Fibroblast of the aortic adventitia (primary cell): Measurements from ENCODE around the gene ABR. TPM values are rescaled to one million over a fixed set of nuclear protein-coding genes. Genes with fewer than 3 reads are reported as not detected.
"Not testable (repeated sequence)": the region's sequence is repeated elsewhere in the genome, so short reads cannot be mapped to it uniquely, and the experiment has no call there.

ENCODE experiments used
- DNase-seq: peaks from one replicate; pipeline ENCODE4 v3.0.0-alpha.2; 2010; ENCODE audit warnings: low read depth
- H3K4me3 ChIP-seq: 2 replicates; pipeline ENCODE4 v1.5.1; 2011; ENCODE audit warnings: low read depth, mild to moderate bottlenecking, control low read depth, low read length, moderate library complexity
- total RNA-seq: library from RNA; depleted of rRNA; stranded (reverse); fragments of >200 nt; gene quantifications from 2 replicates; pipeline ENCODE4 v1.2.3, GENCODE V29; 2012; ENCODE audit warnings: low replicate concordance
- TF ChIP-seq, protein P1 (sequence below): IDR thresholded peaks from 2 replicates; pipeline ENCODE4 v1.5.1; 2011; ENCODE audit warnings: mild to moderate bottlenecking, low read length, control low read depth, inconsistent platforms; ENCODE audit not compliant: insufficient read depth

ABR gene
- total RNA-seq, 1 donor, result 76.8 TPM

DNA sequence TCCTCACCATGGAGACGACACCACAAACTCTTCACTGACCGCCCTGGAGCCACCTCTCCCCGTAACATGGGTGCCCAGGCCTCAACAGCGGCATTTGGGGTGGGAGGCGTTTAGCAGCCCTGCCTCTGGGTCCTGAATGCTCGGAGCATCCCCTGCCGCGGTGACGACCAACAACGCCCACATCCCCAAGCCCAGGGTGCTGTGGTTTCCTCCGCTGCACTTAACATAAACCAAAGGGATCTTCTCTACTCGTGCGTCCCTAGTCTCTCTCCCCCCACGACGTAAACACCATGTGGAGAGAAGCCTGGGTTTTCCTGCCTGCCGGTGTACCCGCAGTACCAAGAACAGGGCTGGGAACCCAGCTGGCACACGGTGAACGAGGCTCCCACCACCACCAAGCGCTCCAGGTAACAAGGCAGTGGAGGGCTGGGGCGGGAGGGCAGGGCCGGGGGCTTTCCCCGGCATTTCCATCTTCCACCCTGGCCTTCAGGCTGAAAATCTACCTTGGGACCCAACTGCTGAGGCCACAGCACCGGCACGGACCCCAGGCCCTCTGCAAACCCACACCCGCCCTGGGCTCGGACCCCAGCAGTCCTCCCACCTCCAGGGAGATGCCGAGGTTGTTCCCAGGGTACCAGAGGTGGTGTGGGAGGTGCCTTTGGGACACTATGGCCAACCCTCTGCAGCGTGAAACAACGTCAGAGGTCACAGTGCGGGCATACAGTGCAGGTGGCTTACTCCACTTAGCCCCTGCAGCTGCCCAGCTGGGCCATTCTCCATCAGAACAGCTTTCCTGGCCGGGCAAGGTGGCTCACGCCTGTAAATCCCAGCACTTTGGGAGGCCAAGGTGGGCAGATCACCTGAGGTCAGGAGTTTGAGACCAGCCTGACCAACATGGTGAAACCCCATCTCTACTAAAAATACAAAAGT, 128.5 kb downstream of the ABR start:
- H3K4me3 ChIP-seq, result no peak overlapping the region
- no peak for DNase-seq
- TF ChIP-seq, protein P1, sequence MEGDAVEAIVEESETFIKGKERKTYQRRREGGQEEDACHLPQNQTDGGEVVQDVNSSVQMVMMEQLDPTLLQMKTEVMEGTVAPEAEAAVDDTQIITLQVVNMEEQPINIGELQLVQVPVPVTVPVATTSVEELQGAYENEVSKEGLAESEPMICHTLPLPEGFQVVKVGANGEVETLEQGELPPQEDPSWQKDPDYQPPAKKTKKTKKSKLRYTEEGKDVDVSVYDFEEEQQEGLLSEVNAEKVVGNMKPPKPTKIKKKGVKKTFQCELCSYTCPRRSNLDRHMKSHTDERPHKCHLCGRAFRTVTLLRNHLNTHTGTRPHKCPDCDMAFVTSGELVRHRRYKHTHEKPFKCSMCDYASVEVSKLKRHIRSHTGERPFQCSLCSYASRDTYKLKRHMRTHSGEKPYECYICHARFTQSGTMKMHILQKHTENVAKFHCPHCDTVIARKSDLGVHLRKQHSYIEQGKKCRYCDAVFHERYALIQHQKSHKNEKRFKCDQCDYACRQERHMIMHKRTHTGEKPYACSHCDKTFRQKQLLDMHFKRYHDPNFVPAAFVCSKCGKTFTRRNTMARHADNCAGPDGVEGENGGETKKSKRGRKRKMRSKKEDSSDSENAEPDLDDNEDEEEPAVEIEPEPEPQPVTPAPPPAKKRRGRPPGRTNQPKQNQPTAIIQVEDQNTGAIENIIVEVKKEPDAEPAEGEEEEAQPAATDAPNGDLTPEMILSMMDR, result no peak

DNA sequence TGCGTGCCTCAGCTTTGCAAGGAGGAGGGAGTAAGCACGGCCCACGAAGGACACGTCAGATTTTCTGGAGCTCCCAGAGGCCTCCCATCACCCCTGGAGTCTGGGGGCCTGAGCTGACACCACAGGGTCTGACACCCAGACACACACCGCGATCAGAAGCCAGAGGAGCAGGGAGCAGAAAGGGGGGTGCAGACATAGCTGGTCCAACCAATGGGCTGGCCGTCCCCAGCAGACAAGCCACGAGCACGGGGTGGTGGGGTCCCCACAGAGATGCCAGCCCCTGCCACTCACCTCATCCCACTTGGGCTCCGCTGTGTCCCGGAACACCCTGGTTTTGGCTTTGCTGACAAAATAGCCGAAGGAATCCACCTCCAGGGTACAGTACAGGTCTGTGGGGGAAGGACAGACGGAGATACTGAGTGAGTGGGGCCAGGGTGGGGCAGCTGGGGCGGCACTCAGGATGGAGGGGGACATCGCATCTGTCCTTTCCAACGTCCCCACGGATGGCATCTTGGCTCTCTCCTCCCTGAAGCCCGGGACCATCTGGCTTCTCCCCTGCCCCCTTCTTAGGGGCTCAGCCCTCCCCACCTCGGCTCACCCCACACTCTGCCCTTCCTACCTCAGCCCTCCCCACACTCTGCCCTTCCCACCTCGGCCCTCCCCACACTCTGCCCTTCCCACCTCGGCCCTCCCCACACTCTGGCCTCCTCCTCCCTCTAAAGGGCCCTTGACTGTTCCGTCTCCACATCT, 129.4 kb downstream of the ABR start:
- no peak for DNase-seq
- TF ChIP-seq, protein P1, result no peak
- H3K4me3 ChIP-seq, result no peak overlapping the region

DNA sequence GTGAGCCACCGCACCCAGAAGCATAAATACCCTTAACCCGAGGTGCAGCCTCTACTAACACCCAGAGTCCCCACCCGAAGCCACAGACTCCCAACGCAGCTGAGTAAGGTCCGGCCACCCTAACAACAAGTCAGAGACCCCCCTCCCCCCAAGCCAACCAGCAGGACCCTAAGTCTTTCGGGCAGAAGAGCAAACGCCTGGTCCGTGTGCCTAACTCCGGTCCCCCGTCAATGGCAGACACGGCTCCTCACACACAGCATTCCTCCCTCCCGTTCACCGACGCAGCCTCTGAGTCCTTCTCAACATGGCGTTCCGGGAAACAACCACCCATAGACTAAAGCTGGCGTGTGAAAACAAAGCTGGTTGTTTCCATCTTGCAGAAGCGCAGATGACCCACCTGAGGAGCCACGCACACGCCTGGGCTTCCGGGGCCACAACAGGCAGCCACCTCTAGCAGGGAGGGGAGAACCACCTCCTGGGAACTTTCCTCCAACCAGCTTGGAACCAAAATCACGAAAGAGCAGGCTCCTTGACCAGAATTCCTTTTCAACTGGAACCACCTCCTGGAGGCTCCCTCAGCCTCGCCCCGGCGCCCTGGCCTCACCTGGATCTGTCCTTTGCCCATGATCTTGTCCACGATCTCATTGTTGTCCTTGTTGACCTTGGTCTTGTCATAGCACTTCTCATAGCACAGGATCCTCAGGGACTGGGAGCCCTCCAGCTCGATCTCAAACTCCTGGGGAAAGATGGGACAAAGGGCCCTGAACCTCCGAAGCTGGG, 130.1 kb downstream of the ABR start:
- TF ChIP-seq, protein P1, result no peak
- no peak overlapping the region for H3K4me3 ChIP-seq
- DNase-seq, result no peak

DNA sequence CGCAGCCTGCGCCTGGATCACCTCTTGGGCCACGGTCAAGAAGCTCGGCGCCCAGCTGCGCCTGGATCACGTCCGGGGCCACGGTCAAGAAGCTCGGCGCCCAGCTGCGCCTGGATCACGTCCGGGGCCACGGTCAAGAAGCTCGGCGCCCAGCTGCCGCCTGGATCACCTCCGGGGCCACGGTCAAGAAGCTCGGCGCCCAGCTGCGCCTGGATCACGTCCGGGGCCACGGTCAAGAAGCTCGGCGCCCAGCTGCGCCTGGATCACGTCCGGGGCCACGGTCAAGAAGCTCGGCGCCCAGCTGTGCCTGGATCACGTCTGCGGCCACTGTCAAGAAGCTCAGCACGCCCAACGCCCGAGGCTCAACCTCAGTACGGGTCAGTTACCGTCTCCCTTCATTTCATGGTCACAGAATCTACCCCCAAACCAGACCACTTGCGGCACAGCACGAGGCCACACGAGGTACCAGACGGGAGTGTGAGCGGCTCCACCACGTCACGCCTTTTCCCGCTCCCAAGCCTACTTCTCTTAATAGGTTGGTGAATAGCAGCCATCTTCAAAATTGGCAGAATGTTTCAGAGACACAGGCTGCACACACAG, 131.2 kb downstream of the ABR start:
- not testable (repeated sequence) for H3K4me3 ChIP-seq, DNase-seq

DNA sequence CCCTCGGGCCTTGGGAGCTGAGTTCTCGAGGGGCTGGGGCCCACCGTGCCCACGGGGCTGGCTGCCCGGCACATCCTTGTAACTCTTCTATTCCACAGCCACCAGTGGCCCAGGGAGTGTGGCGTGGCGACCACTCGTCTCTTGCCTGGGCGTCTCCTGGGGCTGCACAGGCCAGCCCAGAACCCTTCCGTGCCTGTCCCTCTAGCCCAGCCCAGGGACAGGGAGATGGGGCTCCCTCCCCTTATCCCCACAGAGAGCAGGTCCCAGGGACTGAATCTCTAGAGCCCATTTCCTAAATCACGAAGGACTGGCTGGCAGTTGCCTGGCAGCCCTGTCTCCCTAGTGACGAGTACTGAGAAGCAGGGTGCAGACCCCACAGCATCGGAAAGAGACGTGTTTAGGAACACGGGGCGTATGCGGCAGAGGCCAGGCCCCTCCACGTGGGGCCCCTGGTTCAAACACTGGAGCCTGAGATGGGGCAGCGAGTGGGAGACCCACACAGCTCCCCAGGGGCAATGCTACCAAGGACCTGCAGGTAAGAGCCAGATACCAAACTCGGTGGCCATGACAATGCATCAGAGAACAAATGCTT, 131.8 kb downstream of the ABR start:
- TF ChIP-seq, protein P1, result no peak
- no peak overlapping the region for H3K4me3 ChIP-seq
- no peak for DNase-seq

DNA sequence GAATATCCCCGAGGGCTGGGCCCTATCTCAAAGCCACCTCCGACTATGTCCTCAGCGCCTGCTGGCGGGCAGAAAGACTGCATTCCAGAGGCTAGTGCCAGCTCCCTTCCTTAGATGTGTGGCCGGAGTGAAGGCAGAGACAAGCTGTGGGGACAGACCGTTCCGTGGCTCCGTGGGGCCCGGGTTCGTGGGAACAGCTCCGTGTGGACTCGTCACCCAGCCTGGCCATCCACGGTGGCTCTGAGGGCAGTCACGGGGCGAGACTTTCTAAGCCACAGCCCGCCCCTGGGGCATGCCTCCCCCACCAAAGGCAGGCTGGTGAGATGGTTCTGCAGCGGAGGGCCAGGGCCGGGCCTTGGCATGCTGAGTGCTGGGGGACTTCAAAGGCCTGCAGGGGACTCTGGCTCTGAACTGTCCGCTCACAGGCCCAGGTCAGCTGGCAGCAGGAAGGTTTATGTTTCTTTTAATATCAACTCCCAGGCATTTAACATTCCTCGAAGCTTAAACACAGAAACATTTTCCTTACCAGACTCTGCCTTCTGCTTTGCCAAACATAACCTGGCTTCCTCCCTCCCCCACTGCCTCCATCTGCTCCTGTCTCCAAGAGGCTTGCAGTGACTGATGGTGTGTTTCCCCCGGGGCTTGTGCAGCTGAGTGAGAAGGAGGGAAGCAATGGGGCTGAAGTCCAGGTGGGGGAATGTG, 132.5 kb downstream of the ABR start:
- peak; percentile 47 for DNase-seq
- H3K4me3 ChIP-seq, result no peak overlapping the region
- TF ChIP-seq, protein P1, result no peak
